ENCODE data around the gene CRYBG1.
"Not testable (repeated sequence)": the region's sequence is repeated elsewhere in the genome, so short reads cannot be mapped to it uniquely, and the experiment has no call there.

The CRYBG1 gene

DNA sequence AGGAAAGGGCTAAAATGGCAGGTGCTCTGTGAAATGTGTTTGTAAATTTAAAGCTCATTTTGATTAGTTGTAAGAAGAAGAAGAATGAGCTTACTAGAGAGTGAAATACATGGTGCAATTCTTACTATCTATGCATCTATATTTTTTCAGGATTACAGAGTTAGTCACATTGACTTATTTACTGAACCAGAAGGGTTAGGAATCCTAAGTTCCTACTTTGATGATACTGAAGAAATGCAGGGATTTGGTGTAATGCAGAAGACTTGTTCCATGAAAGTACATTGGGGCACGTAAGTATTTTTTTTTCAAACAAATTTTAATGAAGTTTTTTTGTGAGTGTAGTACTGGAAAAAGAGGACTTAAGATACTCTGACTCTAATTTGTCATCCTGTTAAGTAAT, 169.5 kb downstream of the CRYBG1 start:
- DNase-seq, result no peak

GRCh38 chr6:106530502-106530901, 170.0 kb downstream of the CRYBG1 start:
- DNase-seq, result peak; percentile 84

- no peak for DNase-seq
These were observed 172.5 kb downstream of the CRYBG1 start for GRCh38 chr6:106533054-106533453.

- DNase-seq, result no peak
These were observed 173.5 kb downstream of the CRYBG1 start for GRCh38 chr6:106534004-106534403.

DNA sequence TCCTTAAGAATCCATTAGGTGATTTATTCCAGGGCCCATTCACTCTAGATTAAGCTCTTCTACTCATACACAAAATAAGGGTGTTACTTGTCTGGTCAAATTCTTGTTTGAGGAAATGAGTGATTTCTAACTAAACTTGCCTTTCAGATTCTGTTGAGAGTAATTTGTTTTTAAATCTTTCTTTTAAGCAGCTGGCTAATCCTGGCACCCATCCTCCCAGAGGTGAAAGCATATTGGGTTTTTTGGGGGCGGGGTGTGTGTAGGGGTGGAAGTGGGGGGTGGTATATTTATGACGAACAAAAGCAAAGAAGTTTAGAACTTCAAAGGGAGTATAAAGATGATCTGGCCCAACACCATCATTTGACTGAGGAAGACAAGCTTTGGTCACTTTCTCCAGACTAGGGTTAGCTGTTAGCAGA, 174.1 kb downstream of the CRYBG1 start:
- no peak for DNase-seq

DNA sequence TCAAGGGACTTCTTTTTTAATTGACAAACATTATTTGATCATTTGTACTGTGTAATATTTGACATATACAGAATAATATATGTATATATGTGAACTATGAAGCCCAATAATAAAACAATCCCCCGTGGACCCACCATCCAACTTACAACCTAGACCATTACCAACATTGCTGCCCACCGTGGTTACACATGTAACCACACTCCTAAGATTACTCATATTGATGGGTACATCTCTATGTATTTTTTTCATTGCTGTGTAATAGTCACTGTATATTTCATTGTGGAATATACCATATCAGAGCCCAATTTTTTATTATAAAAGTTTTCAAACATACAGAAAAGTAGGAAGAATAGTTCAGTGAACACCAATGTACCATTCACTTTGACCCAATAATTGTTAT, 174.5 kb downstream of the CRYBG1 start:
- no peak for DNase-seq

- DNase-seq, result no peak
These were observed 175.8 kb downstream of the CRYBG1 start for GRCh38 chr6:106536357-106536756.

- no peak for DNase-seq
These were observed 176.3 kb downstream of the CRYBG1 start for GRCh38 chr6:106536851-106537250.

DNA sequence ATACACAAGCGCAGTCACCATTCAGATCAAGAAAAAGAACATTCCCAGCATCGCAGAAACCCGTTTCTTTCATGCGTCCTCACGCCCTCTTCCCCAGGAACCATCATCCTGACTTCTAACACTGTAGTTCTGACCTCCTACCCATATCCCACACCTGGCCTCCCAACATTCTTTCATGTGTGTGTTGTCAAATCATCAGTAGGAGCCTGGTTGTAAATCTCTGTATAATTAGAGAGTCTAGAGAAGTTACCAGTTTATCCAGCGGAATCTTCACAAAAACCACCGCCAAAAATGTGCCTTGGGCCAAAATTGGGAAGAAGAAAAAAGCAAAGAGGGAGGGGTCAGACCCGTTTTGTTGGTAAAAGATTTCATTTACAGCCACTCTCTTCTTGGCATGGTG, 177.1 kb downstream of the CRYBG1 start:
- no peak for DNase-seq

DNA sequence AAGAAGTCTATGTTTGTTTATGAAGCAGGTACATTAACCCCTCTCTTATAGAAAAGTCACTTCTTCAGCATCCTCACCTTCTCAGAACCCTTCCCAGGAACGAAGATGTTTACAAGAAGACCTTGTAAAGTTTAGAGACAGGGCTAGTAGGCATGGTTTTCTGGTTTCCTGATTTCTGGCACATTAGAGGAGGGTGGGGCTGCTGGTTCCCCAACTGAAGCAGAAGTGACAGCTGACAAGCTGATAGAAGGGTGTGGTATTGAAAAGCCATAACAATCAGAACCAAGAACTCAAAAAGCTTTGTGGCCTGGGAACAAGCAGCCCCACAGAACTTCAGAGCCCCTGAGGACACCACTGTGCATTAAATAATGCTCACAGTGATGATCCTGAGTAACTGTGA, 177.6 kb downstream of the CRYBG1 start:
- no peak for DNase-seq

GRCh38 chr6:106539936-106540335, 179.4 kb downstream of the CRYBG1 start:
- DNase-seq, result no peak

DNA sequence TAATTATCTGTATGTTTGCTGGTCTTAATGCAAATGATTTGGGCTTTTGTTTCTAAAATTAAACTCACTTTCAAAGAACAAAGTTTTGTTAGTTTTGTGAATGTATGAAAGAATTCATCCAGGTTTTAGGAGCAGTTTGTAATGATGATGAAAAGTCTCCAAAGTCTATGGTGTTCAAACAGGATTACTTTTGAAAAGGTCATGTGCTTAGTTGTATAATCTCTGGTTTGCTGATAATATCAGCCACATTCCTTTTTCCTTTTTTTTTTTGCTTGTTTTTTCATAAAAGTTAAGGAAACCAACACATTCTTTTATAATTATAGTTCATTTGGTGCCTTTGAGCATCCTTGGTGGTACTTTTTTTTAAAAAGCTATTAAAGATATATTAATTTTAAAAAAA, 179.9 kb downstream of the CRYBG1 start:
- DNase-seq, result no peak

GRCh38 chr6:106540907-106541306, 180.4 kb downstream of the CRYBG1 start:
- no peak for DNase-seq

- peak; percentile 77 for DNase-seq
These were observed 185.8 kb downstream of the CRYBG1 start for GRCh38 chr6:106546261-106546690.

DNA sequence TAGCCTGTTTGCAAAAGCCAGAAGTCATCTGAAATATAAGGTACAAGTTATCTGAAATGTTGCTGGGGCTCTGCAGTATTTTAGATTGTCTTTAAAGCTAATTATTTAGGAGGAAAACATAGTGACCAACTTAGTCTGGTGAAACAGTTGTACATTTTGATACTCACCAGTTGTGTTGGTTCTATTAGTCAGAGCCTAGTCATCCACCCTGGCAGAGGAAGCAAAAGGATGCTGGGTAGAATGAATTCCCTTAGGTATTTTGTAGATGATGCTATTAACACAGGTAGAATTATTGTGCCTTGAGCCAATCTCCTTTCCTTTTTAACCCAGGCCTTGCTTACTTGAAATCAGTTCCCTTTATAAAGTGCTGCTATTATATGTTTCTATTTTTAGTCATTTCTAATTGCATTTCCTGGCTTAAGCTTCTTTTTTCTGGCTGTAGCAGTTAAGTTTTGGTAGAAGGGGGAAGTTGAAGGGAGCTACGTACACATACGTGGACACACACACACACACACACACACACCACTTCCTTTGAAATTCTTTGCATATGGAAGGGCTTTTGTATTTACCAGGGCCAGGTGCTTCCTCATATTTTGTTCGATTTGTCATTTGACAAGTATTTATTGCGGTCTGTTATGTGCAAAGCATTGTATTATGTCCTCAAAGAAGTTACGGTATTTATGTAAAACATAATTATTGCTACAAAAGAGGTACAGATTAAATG, 186.3 kb downstream of the CRYBG1 start:
- DNase-seq, result peak; percentile 91

DNA sequence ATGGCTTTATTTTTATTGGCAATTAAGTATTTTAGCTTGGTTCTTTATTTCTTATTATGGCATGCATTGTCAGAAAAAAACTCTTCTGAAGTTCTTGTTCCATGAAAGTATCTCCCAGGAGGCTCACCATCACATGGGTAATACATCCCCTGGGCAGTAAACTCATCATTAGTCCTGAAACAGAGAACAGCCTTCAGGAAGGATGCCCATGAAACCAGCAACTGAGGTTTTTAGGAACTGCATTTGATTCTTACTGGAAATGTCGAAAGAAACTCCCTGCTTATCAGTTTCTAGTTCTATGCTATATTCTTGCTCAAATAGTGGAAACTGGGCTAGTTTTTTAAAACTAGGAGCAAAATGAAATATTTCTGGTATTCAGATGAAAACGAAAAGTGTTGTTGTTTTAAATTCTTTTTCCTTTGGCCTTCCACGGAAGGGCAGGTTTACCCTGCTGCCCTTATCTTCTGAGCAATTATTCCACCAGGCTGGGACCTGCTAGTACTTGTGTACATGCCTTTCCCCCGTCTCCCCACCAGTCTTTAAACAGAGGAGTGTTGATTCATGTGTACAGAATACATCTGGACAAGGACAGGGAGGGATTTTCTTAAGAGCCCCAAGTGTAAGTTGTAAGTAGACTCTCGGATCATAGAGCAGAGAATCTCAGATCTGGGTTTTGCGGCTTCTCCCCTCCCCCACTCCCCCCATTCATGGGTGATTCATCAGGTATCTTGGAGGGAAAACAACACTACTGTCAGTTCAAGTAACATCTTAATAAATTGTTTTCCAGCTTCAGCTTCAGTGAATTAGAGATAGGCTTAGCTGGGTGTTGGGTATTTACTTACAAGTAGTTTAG, 187.3 kb downstream of the CRYBG1 start:
- peak; percentile 57 for DNase-seq

GRCh38 chr6:106548926-106549455, 188.5 kb downstream of the CRYBG1 start:
- not testable (repeated sequence) for DNase-seq

DNA sequence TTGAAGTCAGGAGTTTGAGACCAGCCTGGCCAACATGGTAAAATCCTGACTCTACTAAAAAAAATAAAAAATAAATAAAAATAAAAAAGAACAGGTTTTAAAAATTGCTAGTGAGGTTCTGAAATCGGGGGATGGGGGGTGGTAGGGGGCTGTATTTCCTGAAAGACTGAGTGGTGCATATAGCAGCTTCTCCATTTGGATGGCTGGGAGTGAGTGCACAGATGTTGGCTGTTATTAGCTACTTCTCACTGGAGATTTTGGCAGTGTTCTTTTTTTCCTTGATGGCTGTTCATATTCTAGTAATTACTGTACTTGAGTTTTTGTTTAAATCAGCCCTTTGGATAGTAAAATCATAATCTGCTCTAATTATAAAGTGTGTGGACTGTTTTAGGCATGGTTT, 189.0 kb downstream of the CRYBG1 start:
- no peak for DNase-seq

DNA sequence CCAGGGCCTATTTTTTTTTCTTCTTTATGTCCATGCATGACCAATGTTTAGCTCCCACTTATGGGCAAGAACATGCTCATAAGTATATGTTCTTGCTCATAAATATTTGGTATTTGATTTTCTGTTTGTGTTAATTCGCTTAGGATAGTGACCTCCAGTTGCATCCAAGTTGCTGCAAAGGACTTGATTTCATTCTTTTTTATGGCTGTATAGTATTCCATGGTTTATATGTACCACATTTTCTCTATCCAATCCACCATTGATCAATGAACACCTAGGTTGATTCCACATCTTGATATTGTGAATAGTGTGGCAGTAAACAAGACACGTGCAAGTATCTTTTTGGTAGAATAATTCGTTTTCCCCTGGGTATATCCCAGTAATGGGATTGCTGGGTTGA, 190.6 kb downstream of the CRYBG1 start:
- DNase-seq, result no peak

- DNase-seq, result no peak
These were observed 192.9 kb downstream of the CRYBG1 start for GRCh38 chr6:106553440-106553839.

DNA sequence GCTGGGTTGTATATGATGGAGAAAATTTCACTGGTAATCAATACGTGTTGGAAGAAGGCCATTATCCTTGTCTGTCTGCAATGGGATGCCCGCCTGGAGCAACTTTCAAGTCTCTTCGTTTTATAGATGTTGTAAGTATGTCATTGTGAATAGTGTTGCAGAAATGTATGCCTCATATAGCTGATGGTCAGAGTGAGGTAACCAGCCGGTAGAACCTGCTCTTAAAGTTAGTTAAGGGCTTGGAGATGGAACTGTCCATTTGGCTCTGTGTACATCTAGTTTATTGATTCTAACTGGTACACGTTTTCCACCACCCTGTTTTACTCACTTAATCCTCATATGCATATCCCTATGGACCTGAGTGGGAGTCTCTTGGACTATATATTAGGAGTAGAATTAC, 195.2 kb downstream of the CRYBG1 start:
- no peak for DNase-seq

DNA sequence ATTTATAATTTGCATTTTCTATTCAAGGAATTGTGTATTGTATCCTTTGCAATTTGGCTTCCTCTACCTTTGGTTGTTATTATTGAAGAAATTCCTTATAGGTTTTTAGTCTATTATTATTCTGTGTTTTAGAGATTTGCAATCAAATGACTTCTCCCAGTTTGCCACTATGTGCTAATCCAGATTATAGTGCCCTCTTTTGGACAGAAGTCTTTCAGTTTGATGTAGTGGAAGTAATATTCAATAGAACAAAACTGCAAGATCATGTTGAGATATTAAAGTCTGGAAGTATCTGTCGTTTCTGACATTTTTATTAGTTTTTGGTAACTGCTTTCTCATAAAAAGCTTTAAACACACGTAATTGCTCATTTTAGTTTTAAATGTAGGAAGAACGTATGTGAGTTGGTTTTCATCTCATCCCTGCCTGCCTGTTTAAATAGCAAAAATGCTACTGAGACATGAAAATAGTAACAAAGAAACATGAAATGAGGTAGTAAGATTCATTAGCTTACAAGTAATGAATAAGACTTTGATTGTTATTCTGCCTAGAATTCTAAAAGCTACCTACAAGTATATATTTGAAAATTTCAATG, 195.9 kb downstream of the CRYBG1 start:
- DNase-seq, result peak; percentile 55

GRCh38 chr6:106557837-106558236, 197.3 kb downstream of the CRYBG1 start:
- no peak for DNase-seq
